NB4 (cell line): ENCODE data around the gene SCAF4.
"Not testable (repeated sequence)": the region's sequence is repeated elsewhere in the genome, so short reads cannot be mapped to it uniquely, and the experiment has no call there.

ENCODE experiments used
- DNase-seq: peaks from one replicate; pipeline ENCODE4 v3.0.0; 2010; ENCODE audit warnings: low read depth
- H3K4me3 ChIP-seq: one replicate; pipeline ENCODE4 v1.5.1; 2011; ENCODE audit warnings: mild to moderate bottlenecking, low read depth, low read length, moderate library complexity
- MYC ChIP-seq: IDR thresholded peaks from 2 replicates; pipeline ENCODE4 v1.6.1; 2011; ENCODE audit warnings: low read depth, low read length
- POLR2A ChIP-seq: IDR thresholded peaks from 2 replicates; pipeline ENCODE4 v1.6.1; 2011; ENCODE audit warnings: mild to moderate bottlenecking; ENCODE audit not compliant: insufficient read length; ENCODE audit errors: extremely low read depth
- TF ChIP-seq, protein P1 (sequence below): IDR thresholded peaks from one replicate; pipeline ENCODE4 v1.5.1; 2012; ENCODE audit warnings: low read depth, low read length
- TF ChIP-seq, protein P2 (sequence below): IDR thresholded peaks from 2 replicates; pipeline ENCODE4 v1.6.1; 2011; ENCODE audit warnings: low read depth, low read length

The SCAF4 gene

DNA sequence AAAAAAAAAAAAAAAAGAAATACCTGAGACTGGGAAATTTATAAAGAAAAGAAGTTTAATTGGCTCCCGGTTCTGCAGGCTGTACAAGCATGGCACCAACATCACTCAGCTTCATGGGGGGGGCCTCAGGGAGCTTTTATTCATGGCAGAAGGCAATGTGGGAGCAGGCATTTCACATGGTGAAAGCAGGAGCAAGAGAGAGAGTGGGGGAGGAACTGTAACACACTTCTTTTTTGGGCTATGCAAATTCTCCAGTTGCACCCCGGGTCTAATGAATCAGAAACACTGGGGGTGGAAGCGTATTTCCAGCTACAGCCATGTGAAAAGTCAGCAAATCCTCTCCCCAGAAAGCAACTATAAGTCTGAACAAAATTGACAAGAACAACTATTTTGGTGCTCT, 84.3 kb downstream of the SCAF4 start:
- H3K4me3 ChIP-seq = no peak overlapping the region
- TF ChIP-seq POLR2A = no peak
- TF ChIP-seq, protein P1, sequence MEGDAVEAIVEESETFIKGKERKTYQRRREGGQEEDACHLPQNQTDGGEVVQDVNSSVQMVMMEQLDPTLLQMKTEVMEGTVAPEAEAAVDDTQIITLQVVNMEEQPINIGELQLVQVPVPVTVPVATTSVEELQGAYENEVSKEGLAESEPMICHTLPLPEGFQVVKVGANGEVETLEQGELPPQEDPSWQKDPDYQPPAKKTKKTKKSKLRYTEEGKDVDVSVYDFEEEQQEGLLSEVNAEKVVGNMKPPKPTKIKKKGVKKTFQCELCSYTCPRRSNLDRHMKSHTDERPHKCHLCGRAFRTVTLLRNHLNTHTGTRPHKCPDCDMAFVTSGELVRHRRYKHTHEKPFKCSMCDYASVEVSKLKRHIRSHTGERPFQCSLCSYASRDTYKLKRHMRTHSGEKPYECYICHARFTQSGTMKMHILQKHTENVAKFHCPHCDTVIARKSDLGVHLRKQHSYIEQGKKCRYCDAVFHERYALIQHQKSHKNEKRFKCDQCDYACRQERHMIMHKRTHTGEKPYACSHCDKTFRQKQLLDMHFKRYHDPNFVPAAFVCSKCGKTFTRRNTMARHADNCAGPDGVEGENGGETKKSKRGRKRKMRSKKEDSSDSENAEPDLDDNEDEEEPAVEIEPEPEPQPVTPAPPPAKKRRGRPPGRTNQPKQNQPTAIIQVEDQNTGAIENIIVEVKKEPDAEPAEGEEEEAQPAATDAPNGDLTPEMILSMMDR = no peak
- TF ChIP-seq MYC = no peak
- no peak for DNase-seq

DNA sequence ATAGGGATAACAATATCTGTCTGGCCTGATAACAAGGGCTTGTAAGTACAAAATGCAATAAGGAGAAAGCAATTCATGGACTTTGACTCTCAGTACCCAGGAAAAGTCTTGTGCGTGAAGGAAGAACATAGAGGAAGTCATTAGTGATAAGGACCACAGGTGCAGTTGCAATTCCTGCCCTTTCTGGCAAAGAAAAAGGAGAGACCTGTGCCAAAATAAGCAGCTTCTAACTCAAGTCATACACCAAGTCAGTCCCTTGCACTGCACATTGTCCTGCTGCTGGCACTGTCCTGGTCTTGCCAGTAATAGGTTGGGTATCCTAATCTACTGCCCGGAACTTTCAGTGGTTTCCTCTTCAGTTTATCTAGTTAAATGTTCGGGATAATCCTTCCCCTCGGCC, 87.3 kb downstream of the SCAF4 start:
- no peak overlapping the region for H3K4me3 ChIP-seq
- TF ChIP-seq, protein P2, sequence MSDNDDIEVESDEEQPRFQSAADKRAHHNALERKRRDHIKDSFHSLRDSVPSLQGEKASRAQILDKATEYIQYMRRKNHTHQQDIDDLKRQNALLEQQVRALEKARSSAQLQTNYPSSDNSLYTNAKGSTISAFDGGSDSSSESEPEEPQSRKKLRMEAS = no peak
- TF ChIP-seq, protein P1 = no peak
- TF ChIP-seq POLR2A (no peak), MYC (no peak)
- no peak for DNase-seq

DNA sequence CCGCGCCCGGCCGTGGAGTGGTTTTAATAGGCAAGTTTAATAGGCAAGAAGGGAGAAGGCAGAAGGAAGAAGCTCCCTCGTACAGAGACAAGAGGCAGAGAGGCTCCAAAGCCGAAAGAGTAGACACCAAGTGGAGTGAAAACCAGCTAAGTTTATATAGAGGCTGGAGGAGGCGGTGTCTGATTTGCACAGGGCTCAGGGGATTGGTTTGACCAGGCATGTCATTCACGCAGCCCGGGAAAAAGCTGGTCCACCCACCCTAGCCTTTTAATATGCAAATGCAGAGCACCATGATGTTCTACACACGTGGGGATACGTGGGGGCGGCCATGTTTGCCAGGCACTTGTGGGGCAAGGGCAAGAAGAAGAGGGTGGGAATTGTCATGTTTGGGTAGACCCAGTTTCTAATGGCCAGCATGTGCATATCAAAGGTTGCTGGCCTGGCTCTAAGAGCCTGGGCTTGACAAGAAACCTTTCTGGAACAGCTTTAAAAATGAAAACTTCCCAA, 90.4 kb downstream of the SCAF4 start:
- TF ChIP-seq MYC (no peak), POLR2A (no peak)
- TF ChIP-seq, protein P2 = no peak
- TF ChIP-seq, protein P1 = no peak
- no peak for DNase-seq
- H3K4me3 ChIP-seq = no peak overlapping the region

DNA sequence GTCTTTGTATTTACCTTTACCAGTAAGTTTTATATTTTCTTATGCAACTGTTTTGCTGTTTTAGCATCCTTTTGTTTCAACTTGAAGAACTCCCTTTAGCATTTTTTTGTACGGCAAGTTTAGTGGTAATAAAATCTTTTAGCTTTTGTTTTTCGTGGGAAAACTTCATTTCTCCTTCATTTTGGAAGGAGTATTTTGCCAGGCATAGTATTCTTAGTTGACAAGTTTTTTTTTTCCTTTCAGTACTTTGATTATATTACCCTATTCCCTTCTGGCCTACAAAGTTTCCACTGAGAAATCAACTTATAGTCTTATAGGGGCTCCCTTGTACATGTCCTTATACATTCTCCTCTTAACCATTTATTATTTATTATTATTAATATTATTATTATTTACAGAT, 95.0 kb downstream of the SCAF4 start:
- H3K4me3 ChIP-seq = no peak overlapping the region
- no peak for DNase-seq
- TF ChIP-seq, protein P1 = no peak
- TF ChIP-seq, protein P2 = no peak
- TF ChIP-seq POLR2A (no peak), MYC (no peak)

DNA sequence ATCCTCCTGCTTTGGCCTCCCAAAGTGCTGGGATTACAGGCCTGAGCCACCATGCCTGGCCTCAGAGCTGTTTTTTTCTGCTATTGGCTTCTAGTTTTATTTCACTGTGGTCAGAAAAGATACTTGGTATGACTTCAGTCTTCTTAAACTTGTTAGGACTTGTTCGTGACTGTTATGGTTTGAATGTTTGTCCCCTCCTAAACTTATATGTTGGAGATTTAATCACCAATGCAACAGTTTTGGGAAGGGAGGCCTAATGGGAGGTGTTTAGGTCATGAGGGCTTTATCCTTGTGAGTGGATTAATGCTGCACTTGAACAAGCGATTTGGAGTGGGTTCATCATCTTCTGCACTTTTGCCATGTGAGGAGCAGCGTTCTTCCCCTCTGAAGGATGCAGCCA, 96.9 kb downstream of the SCAF4 start:
- no peak for DNase-seq
- no peak overlapping the region for H3K4me3 ChIP-seq
- no peak for TF ChIP-seq MYC
- TF ChIP-seq, protein P1 = no peak
- TF ChIP-seq POLR2A = no peak
- TF ChIP-seq, protein P2 = no peak

DNA sequence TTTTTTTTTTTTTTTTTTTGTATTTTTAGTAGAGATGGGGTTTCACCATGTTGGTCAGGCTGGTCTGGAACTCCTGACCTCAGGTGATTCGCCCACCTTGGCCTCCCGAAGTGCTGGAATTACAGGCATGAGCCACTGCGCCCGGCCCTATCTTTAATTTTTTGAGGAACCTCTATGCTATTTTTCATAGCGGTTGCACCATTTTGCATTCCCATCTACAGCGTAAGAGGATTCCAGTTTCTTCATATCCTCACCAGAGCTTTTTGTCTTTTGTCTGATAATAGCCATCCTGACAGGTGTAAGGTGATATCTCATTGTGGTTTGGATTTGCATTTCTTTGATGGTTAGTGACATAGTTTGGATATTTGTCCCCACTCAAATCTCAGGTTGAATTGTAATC, 100.0 kb downstream of the SCAF4 start:
- H3K4me3 ChIP-seq = not testable (repeated sequence)

More for the DNA sequence above, 100.0 kb downstream of the SCAF4 start:
- not testable (repeated sequence) for DNase-seq
